Cardiac muscle cell (in vitro differentiated cells and primary cell): ENCODE results near the gene ID3. TPM values are rescaled to one million over a fixed set of nuclear protein-coding genes. Genes with fewer than 3 reads are reported as not detected.

Experiments used
- DNase-seq, 2 donors: peaks; one replicate each; pipeline versions ENCODE4 v3.0.0 to v3.0.0-alpha.2; 2010 to 2017; ENCODE audit warnings: low read depth in 1 of 2, low spot score in 1 of 2
- H3K27ac ChIP-seq: fragments of 200-600 bp; sonication (generic); 2 replicates; pipeline ENCODE4 v1.5.1; 2016
- H3K27me3 ChIP-seq: fragments of 200-600 bp; sonication (generic); 2 replicates; pipeline ENCODE4 v1.6.0; 2016; ENCODE audit warnings: control low read depth
- H3K36me3 ChIP-seq: fragments of 200-600 bp; sonication (generic); 2 replicates; pipeline ENCODE4 v1.5.1; 2016; ENCODE audit warnings: control low read depth
- H3K4me1 ChIP-seq: fragments of 200-600 bp; sonication (generic); 2 replicates; pipeline ENCODE4 v1.8.1; 2017; ENCODE audit warnings: low read depth, mild to moderate bottlenecking, mixed run types
- H3K4me3 ChIP-seq: fragments of 200-600 bp; sonication (generic); 2 replicates; pipeline ENCODE4 v1.5.1; 2016; ENCODE audit warnings: mild to moderate bottlenecking
- H3K9me3 ChIP-seq: fragments of 200-600 bp; sonication (generic); 2 replicates; pipeline ENCODE4 v1.5.1; 2017; ENCODE audit warnings: low read depth, mild to moderate bottlenecking, control low read depth
- CTCF ChIP-seq: IDR thresholded peaks from 2 replicates; pipeline ENCODE4 v1.5.1; 2012; ENCODE audit warnings: low read depth, mild to moderate bottlenecking, low read length
- polyA plus RNA-seq: library from polyadenylated mRNA; unstranded; fragments of >200 nt; fragmentation: Nextera tagmentation; extraction: Ambion mirVana; gene quantifications from 2 replicates; pipeline ENCODE4 v1.2.1, GENCODE V29; 2016
- total RNA-seq: library from RNA; depleted of rRNA; stranded (reverse); fragments of >200 nt; gene quantifications from 2 replicates; pipeline ENCODE4 v1.2.3, GENCODE V29; 2016

The ID3 gene
- total and polyA plus RNA-seq, 2 experiments from 2014 or later: 703 to 784 TPM

GRCh38 chr1:23525558-23526250 is 33.6 kb downstream of the ID3 start:
- Histone ChIP-seq H3K27me3 (peaks cover 8% of the 10 kb centered on the region), H3K36me3 (no peaks in the 10 kb centered on the region), H3K9me3 (no peaks in the 10 kb centered on the region), H3K27ac (no peak overlapping the region), H3K4me1 (no peaks in the 10 kb centered on the region), H3K4me3 (no peak overlapping the region)
- no peak for DNase-seq
- no peak for TF ChIP-seq CTCF

GRCh38 chr1:23524716-23525401 is 34.4 kb downstream of the ID3 start:
- Histone ChIP-seq H3K27ac (no peak overlapping the region), H3K36me3 (no peaks in the 10 kb centered on the region), H3K9me3 (no peaks in the 10 kb centered on the region), H3K27me3 (no peaks in the 10 kb centered on the region), H3K4me3 (no peak overlapping the region), H3K4me1 (no peaks in the 10 kb centered on the region)
- TF ChIP-seq CTCF: no peak
- no peak for DNase-seq

- Histone ChIP-seq H3K27me3 (no peaks in the 10 kb centered on the region), H3K36me3 (no peaks in the 10 kb centered on the region), H3K4me3 (no peak overlapping the region), H3K4me1 (no peaks in the 10 kb centered on the region), H3K9me3 (no peaks in the 10 kb centered on the region), H3K27ac (no peak overlapping the region)
- no peak for DNase-seq
- TF ChIP-seq CTCF: no peak
Observed at GRCh38 chr1:23524163-23524562, 35.1 kb downstream of the ID3 start.

GRCh38 chr1:23522244-23522982 is 36.9 kb downstream of the ID3 start:
- DNase-seq: peak in 1 of 2 donors; percentile 29
- Histone ChIP-seq H3K4me1 (no peaks in the 10 kb centered on the region), H3K36me3 (no peaks in the 10 kb centered on the region), H3K4me3 (no peak overlapping the region), H3K27me3 (no peaks in the 10 kb centered on the region), H3K27ac (no peak overlapping the region), H3K9me3 (no peaks in the 10 kb centered on the region)
- TF ChIP-seq CTCF: no peak

GRCh38 chr1:23521588-23521987 is 37.7 kb downstream of the ID3 start:
- TF ChIP-seq CTCF: no peak
- H3K9me3 ChIP-seq: no peaks in the 10 kb centered on the region
- H3K4me3 ChIP-seq: no peak overlapping the region
- H3K27ac ChIP-seq: no peak overlapping the region
- H3K4me1 ChIP-seq: no peaks in the 10 kb centered on the region
- no peaks in the 10 kb centered on the region for H3K36me3 ChIP-seq
- no peaks in the 10 kb centered on the region for H3K27me3 ChIP-seq
- DNase-seq: no peak
